Measurements from ENCODE around the gene SEPTIN10. TPM values are rescaled to one million over a fixed set of nuclear protein-coding genes. Genes with fewer than 3 reads are reported as not detected.
"Not testable (repeated sequence)": the region's sequence is repeated elsewhere in the genome, so short reads cannot be mapped to it uniquely, and the experiment has no call there.

SEPTIN10 gene
- polyA plus RNA-seq, 12 donors: 72.0 to 112 (median 94.1) TPM; not detected in 1

DNA sequence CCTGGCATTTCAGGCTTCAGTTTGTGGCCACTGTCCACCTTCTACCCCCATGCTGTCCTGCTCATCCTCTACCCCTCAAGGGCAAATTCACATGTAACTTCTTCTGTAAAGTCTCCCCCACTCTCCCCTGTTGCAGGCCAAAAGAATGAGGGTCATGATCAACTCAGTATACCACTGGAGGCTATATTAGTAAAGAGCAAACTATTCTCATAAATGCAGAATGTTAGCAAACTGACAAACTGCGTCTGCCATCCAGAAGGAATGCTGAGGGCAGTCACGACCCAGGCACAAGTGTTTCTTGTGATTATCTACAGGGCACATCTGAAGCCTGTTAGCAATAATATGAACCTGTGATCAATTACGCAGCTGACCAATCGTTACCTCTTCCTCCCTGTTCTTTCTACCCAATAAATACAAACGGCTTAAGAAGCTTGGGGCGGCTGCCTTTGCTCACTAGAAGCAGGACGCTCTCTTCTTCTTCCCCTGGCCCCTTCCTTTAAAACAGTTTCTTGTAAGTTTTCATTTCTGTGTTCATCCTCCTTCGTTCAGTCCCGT is 58.3 kb downstream of the SEPTIN10 start:
- DNase-seq: no peak

DNA sequence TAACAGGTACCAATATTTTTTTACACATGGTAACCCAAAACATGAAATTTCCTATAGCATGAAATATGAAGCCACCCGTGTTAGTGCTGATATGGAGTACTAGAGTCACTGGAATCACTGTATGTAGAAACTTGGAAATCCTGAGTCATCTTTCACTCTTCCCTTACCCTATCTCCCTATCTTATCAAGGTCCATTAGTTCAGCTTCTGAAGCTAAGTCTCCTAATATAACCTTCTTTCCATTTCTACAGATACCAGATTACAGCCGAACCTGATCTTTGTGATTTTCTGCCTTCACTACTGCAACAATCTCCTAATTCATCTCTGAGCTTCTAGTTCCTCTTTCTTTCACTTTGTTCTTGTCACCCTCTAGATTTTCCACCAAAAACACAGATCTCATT is 59.0 kb downstream of the SEPTIN10 start:
- DNase-seq: no peak

DNA sequence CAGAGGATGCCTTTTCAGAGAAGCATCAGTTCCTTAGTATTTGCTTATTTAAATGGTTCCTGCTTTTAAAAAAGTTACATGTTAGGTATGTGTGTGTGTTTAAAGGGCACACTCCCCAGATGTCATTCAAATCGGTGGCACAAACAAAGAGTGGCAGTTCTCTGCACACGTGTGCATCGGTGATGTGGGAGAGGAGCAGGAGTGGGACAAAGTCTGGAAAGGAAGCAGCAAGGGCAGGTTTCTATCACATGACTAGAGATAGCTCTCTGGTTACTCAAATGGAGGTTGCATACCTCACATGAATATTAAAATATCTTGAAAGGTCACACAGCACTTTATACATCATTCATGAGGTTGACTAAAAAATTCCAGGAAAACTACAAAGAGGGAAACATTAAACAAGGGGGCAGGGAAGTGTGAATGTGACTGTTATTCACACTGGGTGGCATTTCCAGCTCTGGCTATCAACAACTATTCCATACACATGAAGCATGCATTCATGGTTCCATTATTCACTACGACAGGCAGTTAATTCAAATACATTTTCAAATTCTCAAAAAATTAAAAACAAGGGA is 64.7 kb downstream of the SEPTIN10 start:
- DNase-seq: no peak

DNA sequence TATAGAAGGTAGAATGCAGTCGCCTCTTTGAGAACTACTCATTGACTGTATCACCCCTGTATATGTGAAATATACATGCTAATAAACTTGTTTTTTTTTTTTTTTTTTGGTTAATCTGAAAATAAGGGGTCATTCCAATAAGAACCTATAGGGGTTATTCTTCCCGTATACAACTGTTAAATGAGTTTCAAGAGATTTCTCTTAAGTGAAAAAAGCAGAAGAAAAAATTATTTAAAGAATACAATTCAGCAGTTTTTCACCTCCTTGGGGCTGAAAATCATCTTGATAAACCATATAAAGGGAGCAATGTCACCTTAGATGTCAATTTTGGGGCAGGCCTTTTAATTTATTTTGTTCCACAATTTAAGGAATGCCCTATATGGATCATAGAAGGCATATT is 66.5 kb downstream of the SEPTIN10 start:
- DNase-seq: no peak

DNA sequence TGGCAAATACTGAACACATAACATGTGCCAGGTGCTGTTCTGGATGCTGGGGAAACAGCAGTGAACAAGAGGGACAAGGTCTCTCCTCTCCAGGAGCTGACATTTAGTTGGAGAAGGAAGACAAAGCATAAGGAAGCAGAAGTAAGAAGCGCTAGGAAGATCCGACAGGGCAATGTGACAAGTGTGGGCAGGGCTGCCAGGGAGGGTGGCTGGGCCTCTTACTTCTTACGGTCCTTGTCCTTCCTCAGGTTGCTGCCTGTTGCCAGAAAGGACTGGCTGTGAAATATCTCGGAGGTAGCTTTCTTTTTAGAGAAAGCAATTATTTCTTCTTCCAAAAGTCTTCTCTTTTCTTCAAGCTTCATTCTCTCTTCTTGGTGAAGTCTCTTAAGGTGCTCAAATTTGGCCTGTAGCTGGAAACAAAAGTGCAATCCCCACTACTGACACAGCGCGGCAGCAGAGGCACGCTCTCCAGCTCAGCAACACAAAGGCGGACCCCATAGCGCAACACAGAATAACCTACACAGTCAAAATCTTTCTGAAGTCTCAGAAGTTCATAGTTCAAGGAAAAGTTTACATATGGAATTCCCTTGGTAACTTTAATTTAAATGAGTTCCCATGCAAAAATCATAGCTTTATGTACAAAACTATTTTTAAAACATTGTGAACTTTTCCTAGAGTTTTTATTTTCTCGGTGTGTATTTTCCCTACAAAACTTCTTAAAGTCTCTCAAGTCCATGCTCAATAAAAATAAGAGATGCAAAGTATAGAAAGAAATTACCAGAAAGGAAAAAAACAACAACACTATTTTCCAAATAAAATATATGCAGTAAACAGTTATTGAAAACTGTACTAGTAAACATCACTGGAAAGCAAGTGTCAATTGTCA is 67.7 kb downstream of the SEPTIN10 start:
- DNase-seq: peak; percentile 82

DNA sequence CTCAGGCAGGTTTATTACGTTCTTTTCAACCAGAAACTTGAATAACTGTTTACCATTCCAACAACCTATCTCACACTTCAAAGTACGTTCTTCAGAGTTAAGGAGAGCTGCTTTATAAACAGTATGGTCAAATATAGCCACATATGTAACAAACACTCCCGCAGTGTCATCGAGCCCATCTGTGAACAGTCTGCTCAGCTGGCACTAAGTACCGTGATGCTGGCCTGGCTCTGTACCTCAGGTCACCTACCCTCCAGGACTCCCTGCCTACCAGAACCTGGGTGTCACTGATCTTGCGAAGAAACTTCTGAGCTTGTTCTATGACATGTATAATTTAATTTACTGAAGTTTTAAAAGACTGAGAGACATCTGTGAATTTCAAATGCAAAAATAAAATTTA is 71.4 kb downstream of the SEPTIN10 start:
- no peak for DNase-seq

DNA sequence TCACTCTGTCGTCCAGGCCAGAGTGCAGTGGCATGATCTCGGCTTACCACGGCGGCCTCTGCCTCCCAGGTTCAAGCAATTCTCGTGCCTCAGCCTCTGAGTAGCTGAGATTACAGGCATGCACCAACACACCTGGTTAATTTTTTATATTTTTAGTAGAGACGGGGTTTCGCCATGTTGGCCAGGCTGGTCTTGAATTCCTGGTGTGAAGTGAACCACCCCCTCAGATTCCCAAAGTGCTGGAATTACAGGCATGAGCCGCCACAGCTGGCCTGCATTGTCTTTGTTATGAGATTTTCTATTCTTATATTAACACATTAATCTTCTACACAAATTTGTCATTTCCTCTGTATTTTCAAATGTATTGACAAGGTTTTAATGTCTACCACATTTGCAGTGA is 75.2 kb downstream of the SEPTIN10 start:
- DNase-seq: no peak

DNA sequence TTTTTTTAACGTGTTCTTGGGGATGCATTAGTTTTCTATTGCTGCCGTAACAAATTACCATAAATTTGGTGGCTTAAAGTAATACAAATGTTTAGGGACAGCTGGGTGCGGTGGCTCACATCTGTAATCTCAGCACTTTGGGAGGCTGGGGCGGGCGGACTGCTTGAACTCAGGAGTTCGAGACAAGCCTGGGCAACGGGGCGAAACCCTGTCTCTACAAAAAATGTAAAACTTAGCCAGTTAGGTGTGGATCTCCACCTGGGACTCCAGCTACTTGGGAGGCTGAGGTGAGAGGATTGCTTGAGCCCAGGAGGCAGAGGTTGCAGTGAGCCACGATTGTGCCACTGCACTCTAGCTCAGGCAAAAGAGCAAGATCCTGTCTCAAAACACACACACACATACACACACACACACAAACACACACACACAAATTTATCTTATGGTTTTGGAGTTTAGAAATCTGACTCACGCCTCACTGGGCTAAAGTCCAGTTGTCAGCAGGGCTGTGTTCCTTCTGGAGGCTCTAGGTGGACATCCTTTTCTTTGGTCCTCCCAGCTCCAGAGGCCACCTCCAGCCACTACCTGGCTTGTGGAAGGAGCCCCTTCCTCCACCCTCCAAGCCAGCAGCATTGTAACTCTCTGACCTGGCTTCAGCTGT is 76.1 kb downstream of the SEPTIN10 start:
- no peak for DNase-seq

DNA sequence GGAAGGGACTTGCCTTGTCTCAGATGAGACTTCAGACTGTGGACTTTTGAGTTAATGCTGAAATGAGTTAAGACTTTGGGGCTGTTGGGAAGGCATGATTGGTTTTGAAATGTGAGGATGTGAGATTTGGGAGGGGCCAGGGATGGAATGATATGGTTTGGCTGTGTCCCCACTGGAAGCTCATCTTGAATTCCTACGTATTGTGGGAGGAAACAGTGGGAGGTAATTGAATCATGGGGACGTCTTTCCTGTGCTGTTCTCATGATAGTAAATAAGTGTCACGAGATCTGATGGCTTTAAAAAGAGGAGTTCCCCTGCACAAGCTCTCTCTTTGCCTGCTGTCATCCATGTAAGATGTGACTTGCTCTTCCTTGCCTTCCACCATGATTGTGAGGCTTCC is 77.2 kb downstream of the SEPTIN10 start:
- not testable (repeated sequence) for DNase-seq

DNA sequence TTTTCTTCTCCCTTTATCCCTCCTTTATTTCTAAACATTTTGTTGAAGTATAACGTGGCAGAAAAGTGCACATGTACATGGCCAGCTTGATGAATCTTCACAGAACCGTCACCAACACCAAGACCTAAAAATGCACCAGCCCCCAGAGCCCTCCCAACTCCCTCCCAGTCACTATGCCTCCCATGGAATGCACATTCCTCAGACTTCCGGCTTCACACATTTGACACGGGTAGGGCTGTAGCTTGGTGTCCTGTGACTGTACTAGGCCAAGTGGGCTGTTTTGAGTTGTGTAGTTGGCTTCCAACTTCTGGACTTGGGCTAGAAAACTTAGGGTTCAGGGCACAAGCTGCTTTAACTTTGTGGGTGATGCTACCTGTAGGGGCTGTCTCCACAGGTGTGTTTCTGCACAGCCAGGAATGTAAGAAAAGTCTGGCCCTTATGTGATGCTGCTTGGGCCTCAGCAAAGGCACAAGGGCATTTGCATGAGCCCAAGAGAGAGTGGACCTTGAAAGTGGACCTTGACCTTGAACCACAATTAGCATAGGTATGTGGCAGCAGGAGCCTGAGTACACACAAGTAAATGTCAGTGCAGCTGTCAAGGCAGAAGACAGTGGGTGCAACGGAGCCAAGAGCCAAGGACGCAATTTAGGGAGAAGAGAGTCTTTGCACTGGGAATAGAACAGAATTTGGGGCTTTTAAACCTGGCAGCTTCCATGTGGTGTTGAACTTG is 78.4 kb downstream of the SEPTIN10 start:
- no peak for DNase-seq

DNA sequence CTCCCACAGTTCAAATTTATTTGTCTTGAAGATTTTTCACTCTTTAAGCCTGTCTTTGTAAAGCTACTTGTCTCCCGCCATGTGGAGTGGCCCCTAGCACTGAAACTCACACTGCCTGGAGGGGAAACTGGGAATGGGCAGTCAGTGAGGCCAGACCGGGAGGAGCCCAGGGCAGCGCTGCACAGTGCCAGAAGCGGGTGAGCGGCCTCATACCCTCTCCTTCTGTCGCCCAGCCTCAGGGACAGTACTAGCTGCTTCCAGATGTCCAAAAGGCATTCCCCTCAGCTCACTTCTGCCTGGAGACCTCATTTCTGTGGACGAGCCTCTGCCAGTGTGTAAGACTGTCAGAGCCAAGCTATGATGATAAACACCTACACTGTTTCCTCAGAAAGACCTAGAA is 79.9 kb downstream of the SEPTIN10 start:
- no peak for DNase-seq

DNA sequence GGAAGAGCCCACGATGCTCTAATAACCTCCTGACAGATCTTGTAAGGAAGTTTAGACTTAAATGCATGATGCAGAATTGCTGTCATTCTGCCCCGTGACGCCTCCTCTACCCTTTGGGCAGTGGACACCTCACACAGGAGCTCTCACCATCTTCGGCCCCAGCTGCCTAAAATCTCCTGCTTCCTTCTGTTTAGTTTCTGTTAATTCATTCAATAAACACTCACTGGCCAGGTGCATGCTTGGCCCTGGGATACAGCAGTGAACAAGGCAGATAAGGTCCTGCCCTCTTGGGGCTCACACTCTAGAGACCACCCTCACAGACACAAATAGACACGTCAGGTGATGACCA is 81.1 kb downstream of the SEPTIN10 start:
- DNase-seq: no peak

DNA sequence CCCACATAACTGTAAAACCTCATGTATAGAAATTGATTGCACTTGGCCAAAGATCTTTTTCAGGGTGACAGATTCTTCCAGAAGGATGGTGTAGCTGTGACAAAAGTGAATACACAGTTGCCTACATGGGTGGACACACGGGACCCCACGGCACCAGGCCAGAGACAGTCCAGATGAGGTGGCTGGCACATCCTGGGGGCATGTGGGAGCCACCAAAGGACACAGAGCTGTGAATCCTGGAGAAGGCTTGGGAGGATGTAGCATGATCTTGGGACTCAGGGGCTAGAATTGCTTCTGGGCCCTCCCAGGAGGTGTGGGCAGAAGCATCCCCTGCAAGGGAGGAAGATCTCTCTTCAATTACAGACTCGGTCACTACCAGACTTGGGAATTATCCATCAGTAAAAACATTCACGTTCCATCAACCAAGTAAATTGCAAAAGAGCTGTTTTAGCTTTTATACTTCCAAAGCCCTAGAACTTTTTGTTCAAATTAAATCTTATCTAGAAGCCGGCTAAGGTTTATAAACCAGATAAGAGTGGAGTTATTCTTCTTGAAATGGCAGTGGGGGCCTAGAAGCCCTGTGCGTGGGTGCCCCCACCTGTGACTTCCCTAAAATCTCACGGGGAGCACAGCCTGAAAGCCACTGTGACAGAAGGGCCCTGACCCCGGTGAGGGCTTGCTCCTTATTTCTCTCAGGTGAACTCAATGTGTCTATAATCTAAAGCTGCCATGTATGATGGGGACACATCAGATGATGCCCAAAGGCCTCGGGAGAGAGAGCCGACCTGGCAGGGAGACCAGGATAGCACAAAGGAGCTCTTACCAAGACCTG is 81.7 kb downstream of the SEPTIN10 start:
- no peak for DNase-seq

DNA sequence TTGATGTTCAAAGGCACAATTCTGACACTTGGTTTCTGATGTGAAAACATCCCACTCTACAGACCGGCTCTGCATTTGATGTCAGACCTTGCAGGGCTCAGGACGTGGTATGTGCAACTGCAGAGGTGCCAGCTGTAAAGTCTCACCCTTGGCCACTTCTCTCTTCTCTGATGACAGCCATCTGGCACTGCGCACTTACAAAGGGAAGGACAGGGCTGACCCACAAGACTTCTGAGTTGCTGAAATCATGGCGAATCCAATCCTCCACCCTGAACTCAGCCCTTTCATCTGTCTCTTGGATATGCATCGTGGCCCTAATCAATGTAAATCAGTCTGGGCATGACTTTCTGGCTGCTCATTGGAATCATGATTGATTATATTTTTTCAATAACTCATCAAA is 82.5 kb downstream of the SEPTIN10 start:
- no peak for DNase-seq

DNA sequence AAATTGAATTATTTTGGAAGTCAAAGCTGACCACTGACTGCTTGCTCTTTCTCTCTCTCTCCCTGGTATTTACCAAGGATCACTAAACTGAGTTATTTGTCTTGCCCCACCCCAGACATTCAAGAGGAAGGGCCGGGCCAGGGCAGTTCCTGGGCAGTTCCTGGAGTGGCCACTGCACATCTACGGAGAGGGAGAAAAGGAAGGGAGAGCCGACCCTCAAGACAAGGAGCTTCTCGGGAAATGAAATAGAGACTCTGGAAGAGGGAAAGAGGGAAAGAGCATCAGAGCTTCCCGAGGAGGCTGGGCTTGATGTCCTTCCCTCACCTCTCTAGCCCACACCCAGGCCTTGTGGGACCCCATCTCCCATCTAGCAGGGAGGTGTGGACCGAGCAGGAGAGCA is 83.1 kb downstream of the SEPTIN10 start:
- no peak for DNase-seq

DNA sequence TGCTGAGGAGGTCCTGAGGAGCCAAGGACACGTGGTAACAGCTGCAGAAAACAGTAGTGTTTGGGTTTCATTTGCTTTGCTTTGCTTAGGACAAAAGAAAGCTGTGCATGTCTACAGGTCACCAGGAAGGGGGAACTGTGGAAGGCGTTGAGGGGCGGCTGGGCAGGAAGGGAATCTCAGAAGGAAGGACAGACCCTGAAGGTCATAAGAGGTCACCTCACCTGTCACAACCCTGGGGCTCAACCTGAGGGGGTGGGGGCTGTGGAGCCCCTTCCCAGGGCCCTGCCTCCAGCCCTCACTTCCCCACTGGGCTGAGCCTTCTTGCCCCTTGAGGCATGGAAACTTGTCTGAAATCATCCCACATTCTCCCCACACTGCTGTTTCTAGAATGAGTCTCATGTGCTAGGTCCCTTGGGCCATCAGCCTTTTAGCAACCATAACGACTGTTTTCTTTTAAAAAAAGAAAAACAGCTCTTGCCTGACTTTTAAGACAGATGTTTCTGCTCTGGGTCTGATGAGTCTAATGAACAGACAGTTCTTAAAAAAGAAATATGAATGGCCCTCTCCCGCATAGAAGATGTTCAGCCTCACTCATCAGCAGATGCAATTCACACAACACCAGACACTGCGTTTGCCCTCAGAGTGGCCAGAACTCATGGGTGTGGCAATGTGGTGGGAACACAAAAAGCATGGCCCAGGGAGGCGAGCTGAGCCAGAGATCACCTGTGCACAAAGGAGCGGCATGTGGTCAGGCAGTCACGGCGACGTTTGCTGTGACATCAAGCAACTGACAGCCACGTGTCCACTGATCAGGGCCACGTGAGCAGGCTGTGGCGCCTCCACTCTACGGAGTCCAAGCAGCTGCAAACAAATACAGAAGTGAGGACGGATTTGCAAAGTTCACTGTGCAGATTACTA is 84.0 kb downstream of the SEPTIN10 start:
- DNase-seq: no peak

DNA sequence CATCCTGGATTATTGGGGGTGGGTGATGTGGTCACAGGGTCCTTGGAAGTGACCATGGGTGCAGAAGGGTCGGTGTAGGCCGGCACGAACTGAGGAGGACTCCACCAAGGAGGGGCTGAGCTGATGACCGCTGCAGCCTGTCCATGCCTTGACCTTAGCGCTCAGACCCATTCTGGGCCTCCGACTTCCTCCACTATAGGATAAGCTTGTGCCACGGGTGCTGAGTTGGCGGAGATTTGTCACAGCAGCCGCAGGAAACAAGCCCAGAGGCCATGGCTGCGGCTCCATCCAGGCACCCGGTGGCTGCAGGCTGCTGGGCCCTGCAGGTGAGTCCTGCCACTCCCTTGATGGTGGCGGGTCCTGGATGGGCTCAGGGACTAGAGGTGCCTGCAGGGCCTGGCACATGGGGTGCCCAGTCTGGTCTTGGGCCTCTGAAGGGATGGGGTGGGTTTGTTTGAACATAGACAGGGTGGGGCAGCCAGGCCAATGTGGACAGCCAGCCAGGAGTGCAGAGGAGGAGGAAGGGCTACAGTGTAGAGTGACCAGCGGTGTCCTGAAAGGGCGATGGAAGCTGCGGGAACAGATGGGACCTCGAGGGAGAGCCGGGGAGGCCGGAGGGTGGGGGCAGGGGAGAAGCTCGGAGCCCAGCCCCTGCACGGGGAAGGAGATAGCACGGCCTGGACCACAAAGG is 84.8 kb downstream of the SEPTIN10 start:
- DNase-seq: no peak

DNA sequence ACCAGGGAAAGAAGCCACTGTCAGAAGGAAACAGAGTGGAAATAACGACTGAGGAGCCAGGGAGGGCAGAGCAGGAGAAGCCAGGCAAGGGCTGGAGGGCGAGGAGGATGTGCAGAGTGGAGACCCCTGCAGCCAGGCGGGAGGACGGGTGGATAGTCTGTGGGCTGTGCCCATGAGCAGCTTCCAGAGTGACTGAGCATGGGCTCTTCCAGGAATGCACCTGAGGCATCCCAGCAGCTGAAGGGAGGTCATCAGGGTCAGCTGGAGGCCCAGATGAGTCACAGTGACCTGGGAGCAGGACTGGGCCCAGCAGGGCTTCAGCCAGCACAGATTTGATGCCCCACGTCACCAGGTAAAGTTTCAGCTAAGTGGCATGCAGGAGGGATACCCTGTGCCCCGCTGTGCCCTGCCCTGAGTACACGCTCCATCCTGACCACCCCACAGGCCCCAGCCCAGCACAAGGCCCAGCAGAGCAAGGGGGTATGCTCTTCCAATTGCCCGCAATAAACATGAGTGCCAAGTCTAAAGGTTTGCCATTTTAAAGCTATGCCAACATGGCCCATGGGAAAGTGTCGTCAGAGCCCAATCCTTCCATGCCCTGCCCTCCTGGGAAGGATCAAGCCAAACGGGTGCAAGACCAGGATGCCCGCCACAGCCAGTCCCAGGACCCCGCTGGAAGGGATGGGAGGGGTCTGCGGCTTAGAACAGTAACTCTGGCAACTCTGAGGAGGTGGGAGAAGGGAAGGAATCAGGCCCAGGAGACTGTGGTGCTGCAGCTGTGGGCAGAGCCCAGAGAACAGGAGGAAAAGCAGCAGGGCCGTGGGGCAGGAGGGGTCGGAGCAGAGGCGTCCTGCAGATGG is 85.7 kb downstream of the SEPTIN10 start:
- no peak for DNase-seq
